WTC11 (cell line): ENCODE results near the gene GLB1L3. TPM values are rescaled to one million over a fixed set of nuclear protein-coding genes. Genes with fewer than 3 reads are reported as not detected.

ENCODE experiments used
- ATAC-seq: fragments of 200-7000 bp; cut with Tn5 transposase; 2 replicates; pipeline ENCODE4 v1.10.0; 2021; ENCODE audit warnings: mild to moderate bottlenecking, moderate library complexity
- CTCF ChIA-PET: fragments of 300-600 bp; sonication (Branson Sonifier 250); formaldehyde crosslinking; loops from one replicate; lab custom pipeline; 2021; ENCODE audit warnings: antibody characterized with exemption; lab: Charles Lee
- POLR2A ChIA-PET: fragments of 350-600 bp; sonication (Branson Sonifier 250); formaldehyde crosslinking; loops from one replicate; lab custom pipeline; 2021; ENCODE audit warnings: antibody characterized with exemption; lab: Charles Lee
- DNase-seq: peaks from one replicate; pipeline ENCODE4 v3.0.0; 2021; ENCODE audit warnings: low spot score
- H3K27ac Mint-ChIP-seq: 2 replicates; pipeline ENCODE4 v1.8.0; 2021; ENCODE audit warnings: mixed read lengths
- H3K27me3 Mint-ChIP-seq: 2 replicates; pipeline ENCODE4 v1.8.0; 2021; ENCODE audit warnings: low read depth, mild to moderate bottlenecking, moderate library complexity, mixed read lengths
- H3K36me3 Mint-ChIP-seq: 2 replicates; pipeline ENCODE4 v1.8.0; 2021; ENCODE audit warnings: mixed read lengths
- H3K4me1 Mint-ChIP-seq: 2 replicates; pipeline ENCODE4 v1.8.0; 2022; ENCODE audit warnings: mixed read lengths
- H3K4me3 Mint-ChIP-seq: 2 replicates; pipeline ENCODE4 v1.8.0; 2021; ENCODE audit warnings: mild to moderate bottlenecking, moderate library complexity, mixed read lengths
- H3K9me3 Mint-ChIP-seq: 2 replicates; pipeline ENCODE4 v1.8.0; 2021; ENCODE audit warnings: mixed read lengths
- AFF4 ChIP-seq: sonication (generic); formaldehyde crosslinking; IDR thresholded peaks from 2 replicates; pipeline ENCODE4 v1.8.1; 2023; ENCODE audit warnings: mild to moderate bottlenecking, missing genetic modification reagents, borderline replicate concordance
- AR ChIP-seq: fragments of 250-450 bp; sonication (Bioruptor Pico); IDR thresholded peaks from 2 replicates; pipeline ENCODE4 v1.9.0; 2021; ENCODE audit warnings: mild to moderate bottlenecking
- ATF1 ChIP-seq: sonication (generic); formaldehyde crosslinking; IDR thresholded peaks from 2 replicates; pipeline ENCODE4 v1.8.1; 2023; ENCODE audit warnings: mild to moderate bottlenecking, moderate library complexity, missing genetic modification reagents
- CTCF ChIP-seq: fragments of 200-600 bp; IDR thresholded peaks from 2 replicates; pipeline ENCODE4 v1.8.0; 2022; ENCODE audit warnings: antibody characterized with exemption
- ESRRA ChIP-seq: sonication (generic); formaldehyde crosslinking; IDR thresholded peaks from 2 replicates; pipeline ENCODE4 v1.8.1; 2022; ENCODE audit warnings: mild to moderate bottlenecking, missing genetic modification reagents, borderline replicate concordance
- FOXK1 ChIP-seq: sonication (generic); formaldehyde crosslinking; IDR thresholded peaks from 2 replicates; pipeline ENCODE4 v1.8.0; 2022; ENCODE audit warnings: mild to moderate bottlenecking, moderate library complexity, missing genetic modification reagents
- GABPB1 ChIP-seq: sonication (generic); formaldehyde crosslinking; IDR thresholded peaks from 2 replicates; pipeline ENCODE4 v1.8.1; 2023; ENCODE audit warnings: mild to moderate bottlenecking, missing genetic modification reagents
- NFYB ChIP-seq: sonication (generic); formaldehyde crosslinking; conservative IDR thresholded peaks from 2 replicates; pipeline ENCODE4 v1.8.0; 2022; ENCODE audit warnings: low read depth, missing genetic modification reagents
- NR1H2 ChIP-seq: sonication (generic); formaldehyde crosslinking; IDR thresholded peaks from 2 replicates; pipeline ENCODE4 v1.9.0; 2021; ENCODE audit warnings: mild to moderate bottlenecking, moderate library complexity, missing genetic modification reagents
- PRDM15 ChIP-seq: sonication (generic); formaldehyde crosslinking; IDR thresholded peaks from 2 replicates; pipeline ENCODE4 v1.8.0; 2022; ENCODE audit warnings: missing genetic modification reagents
- SMAD4 ChIP-seq: sonication (generic); formaldehyde crosslinking; IDR thresholded peaks from 2 replicates; pipeline ENCODE4 v1.8.0; 2022; ENCODE audit warnings: mild to moderate bottlenecking, missing genetic modification reagents
- SOX15 ChIP-seq: fragments of 250-450 bp; sonication (Bioruptor Pico); IDR thresholded peaks from 2 replicates; pipeline ENCODE4 v1.9.0; 2021; ENCODE audit warnings: mild to moderate bottlenecking
- ZBTB21 ChIP-seq: sonication (generic); formaldehyde crosslinking; IDR thresholded peaks from 2 replicates; pipeline ENCODE4 v1.8.1; 2023; ENCODE audit warnings: mild to moderate bottlenecking, missing genetic modification reagents, borderline replicate concordance
- ZNF121 ChIP-seq: sonication (generic); formaldehyde crosslinking; IDR thresholded peaks from 2 replicates; pipeline ENCODE4 v1.8.0; 2023; ENCODE audit warnings: missing genetic modification reagents
- total RNA-seq: library from RNA; stranded (reverse); gene quantifications from 3 replicates; pipeline ENCODE4 v1.2.3, GENCODE V29; 2021
- TF ChIP-seq, protein P1 (sequence below): sonication (generic); formaldehyde crosslinking; IDR thresholded peaks from 2 replicates; pipeline ENCODE4 v1.8.1; 2023; ENCODE audit warnings: mild to moderate bottlenecking, missing genetic modification reagents, moderate library complexity
- TF ChIP-seq, protein P2 (sequence below): sonication (generic); formaldehyde crosslinking; IDR thresholded peaks from 2 replicates; pipeline ENCODE4 v1.8.0; 2022; ENCODE audit warnings: mild to moderate bottlenecking, missing genetic modification reagents
- TF ChIP-seq, protein P3 (sequence below): sonication (generic); formaldehyde crosslinking; IDR thresholded peaks from 2 replicates; pipeline ENCODE4 v1.8.1; 2023; ENCODE audit warnings: mild to moderate bottlenecking, missing genetic modification reagents

The GLB1L3 gene
- total RNA-seq, 1 experiment from 2014 or later, result 50.2 TPM

- no peak for TF ChIP-seq AR (CRISPR knock-in tag)
- TF ChIP-seq ZBTB21 (CRISPR knock-in tag), result no peak
- TF ChIP-seq SMAD4, result no peak
- no peak for TF ChIP-seq GABPB1 (CRISPR knock-in tag)
- no peak for TF ChIP-seq NFYB (CRISPR knock-in tag)
- TF ChIP-seq FOXK1 (CRISPR knock-in tag), result no peak
- 0 out of 2 replicates have a peak, but pooled peaks have one; percentile 11 for TF ChIP-seq NR1H2 (CRISPR knock-in tag)
- TF ChIP-seq AFF4 (CRISPR knock-in tag), result peak; percentile 71; the same call in 1 of the 2 replicates
- TF ChIP-seq, protein P1, sequence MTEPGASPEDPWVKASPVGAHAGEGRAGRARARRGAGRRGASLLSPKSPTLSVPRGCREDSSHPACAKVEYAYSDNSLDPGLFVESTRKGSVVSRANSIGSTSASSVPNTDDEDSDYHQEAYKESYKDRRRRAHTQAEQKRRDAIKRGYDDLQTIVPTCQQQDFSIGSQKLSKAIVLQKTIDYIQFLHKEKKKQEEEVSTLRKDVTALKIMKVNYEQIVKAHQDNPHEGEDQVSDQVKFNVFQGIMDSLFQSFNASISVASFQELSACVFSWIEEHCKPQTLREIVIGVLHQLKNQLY (CRISPR knock-in tag), result no peak
- TF ChIP-seq ESRRA (CRISPR knock-in tag), result no peak
- no peak for TF ChIP-seq SOX15
- TF ChIP-seq ATF1, result 0 out of 2 replicates have a peak, but pooled peaks have one; percentile 6
- TF ChIP-seq CTCF, result no peak
These were observed at the start of gene GLB1L3 (continued) for GRCh38 chr11:134275534-134276395.

- Mint-ChIP-seq H3K27ac (no peak overlapping the region), H3K4me3 (peak overlapping the region; percentile 3; the same call in 1 of the 2 replicates), H3K9me3 (no peaks in the 10 kb centered on the region), H3K4me1 (peaks cover 35% of the 10 kb centered on the region), H3K36me3 (no peaks in the 10 kb centered on the region), H3K27me3 (peaks cover 8% of the 10 kb centered on the region)
- ChIA-PET POLR2A (no interaction called here), CTCF (no interaction called here)
- no peak for ATAC-seq
- DNase-seq, result no peak
- TF ChIP-seq, protein P2, sequence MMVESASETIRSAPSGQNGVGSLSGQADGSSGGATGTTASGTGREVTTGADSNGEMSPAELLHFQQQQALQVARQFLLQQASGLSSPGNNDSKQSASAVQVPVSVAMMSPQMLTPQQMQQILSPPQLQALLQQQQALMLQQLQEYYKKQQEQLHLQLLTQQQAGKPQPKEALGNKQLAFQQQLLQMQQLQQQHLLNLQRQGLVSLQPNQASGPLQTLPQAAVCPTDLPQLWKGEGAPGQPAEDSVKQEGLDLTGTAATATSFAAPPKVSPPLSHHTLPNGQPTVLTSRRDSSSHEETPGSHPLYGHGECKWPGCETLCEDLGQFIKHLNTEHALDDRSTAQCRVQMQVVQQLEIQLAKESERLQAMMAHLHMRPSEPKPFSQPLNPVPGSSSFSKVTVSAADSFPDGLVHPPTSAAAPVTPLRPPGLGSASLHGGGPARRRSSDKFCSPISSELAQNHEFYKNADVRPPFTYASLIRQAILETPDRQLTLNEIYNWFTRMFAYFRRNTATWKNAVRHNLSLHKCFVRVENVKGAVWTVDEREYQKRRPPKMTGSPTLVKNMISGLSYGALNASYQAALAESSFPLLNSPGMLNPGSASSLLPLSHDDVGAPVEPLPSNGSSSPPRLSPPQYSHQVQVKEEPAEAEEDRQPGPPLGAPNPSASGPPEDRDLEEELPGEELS (CRISPR knock-in tag), result no peak
- no peak for TF ChIP-seq PRDM15 (CRISPR knock-in tag)
- TF ChIP-seq, protein P3, sequence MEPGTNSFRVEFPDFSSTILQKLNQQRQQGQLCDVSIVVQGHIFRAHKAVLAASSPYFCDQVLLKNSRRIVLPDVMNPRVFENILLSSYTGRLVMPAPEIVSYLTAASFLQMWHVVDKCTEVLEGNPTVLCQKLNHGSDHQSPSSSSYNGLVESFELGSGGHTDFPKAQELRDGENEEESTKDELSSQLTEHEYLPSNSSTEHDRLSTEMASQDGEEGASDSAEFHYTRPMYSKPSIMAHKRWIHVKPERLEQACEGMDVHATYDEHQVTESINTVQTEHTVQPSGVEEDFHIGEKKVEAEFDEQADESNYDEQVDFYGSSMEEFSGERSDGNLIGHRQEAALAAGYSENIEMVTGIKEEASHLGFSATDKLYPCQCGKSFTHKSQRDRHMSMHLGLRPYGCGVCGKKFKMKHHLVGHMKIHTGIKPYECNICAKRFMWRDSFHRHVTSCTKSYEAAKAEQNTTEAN (CRISPR knock-in tag), result no peak
- no peak for TF ChIP-seq ZNF121 (CRISPR knock-in tag)
These were observed 49.3 kb upstream of the GLB1L3 start for GRCh38 chr11:134226806-134227325.
